Head of caudate nucleus (tissue), 42 donors: Measurements from ENCODE around the gene TSPAN15.

Experiments
- DNase-seq, 42 donors: peaks; one replicate each; pipeline versions ENCODE4 v3.0.0 to v3.0.0-alpha.2; 2020 to 2021; ENCODE audit warnings: mixed read lengths in 7 of 42
- intact Hi-C: fragments of 100-400 bp; cut with DNase I; formaldehyde crosslinking; loops from one replicate; pipeline ENCODE4 v1.15.0; 2022

Gene TSPAN15

DNA sequence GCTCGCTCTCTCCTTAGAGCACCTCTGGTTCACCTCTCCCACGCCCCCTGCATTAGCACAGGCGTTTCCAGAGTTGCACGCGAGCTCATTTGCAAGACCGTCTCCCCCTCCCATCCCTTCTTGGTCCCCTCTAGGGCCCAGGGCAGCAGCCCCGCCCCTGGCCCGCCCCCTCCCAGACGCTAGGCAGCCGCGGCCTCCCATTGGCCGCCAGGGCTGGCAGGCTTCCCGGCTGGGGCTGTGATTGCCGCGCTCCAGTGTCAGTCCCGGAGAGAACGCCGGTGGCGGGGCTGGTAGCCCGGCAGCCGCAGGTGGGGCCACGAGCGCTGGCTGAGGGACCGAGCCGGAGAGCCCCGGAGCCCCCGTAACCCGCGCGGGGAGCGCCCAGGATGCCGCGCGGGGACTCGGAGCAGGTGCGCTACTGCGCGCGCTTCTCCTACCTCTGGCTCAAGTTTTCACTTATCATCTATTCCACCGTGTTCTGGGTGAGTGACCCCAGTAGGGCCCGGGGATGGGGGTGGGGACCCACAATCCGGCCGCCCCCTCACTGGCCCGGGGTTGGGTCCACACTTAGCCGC, at the start of gene TSPAN15:
TSPAN15 (plus strand) TSS at position 257 of the 575 bp plus-strand sequence; CDS start at position 387, 130 bp downstream.
- intact Hi-C loops, result loop anchor here (2.0 kb wide), 1 partner anchor 44 kb away; no protein-coding TSS in a partner anchor
- peak; percentile 91 to 98 (median 97) for DNase-seq

GRCh38 chr10:69402386-69402785, 48.9 kb upstream of the TSPAN15 start:
- DNase-seq, result no peak
- intact Hi-C loops, result no loop called here

GRCh38 chr10:69403066-69403465, 48.2 kb upstream of the TSPAN15 start:
- no peak for DNase-seq
- intact Hi-C loops, result no loop called here

DNA sequence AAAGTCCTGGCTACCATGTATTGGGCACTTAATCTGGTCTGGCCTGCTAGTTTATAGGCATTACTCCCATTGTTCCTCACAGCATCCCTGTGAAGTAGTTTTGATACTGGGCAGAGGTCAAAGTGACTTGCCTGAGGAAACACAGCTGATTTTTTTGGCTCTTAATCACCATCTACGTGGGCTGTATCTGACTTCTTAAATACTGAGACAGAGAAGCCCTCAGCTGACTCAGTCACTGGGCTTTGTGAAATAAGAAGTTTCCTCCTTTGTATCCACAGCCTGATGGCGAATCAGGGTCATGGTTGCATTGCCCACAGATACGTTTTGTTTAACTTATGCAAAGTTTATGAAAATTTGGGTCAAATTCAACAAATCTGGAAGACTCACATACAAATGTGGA, 47.7 kb upstream of the TSPAN15 start:
- DNase-seq, result no peak
- intact Hi-C loops, result no loop called here

- DNase-seq, result no peak
- intact Hi-C loops, result no loop called here
These were observed 46.5 kb upstream of the TSPAN15 start for GRCh38 chr10:69404786-69405185.

DNA sequence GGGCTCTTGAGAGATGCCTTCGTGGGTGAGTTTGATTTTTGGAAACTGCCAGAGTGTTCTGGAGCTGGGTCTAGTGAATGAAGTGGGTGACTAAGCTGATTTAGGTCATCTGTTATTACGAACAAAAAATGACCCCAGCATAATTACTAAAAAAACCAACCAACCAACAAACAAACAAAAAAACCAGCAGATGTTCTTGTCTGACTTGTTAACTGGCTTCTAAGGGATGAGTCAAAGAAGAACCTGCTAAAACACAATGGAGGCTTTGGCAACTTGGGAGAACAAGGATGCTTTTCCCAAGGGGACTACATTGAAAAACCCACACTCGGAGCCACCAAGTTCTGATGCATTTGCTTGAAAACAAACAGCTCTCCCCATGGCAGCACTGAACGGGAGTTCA, 46.0 kb upstream of the TSPAN15 start:
- DNase-seq, result no peak
- intact Hi-C loops, result no loop called here

GRCh38 chr10:69406302-69406811, 44.9 kb upstream of the TSPAN15 start:
- peak in 8 of 42 donors; percentile 22 to 59 (median 36) for DNase-seq
- intact Hi-C loops, result no loop called here

DNA sequence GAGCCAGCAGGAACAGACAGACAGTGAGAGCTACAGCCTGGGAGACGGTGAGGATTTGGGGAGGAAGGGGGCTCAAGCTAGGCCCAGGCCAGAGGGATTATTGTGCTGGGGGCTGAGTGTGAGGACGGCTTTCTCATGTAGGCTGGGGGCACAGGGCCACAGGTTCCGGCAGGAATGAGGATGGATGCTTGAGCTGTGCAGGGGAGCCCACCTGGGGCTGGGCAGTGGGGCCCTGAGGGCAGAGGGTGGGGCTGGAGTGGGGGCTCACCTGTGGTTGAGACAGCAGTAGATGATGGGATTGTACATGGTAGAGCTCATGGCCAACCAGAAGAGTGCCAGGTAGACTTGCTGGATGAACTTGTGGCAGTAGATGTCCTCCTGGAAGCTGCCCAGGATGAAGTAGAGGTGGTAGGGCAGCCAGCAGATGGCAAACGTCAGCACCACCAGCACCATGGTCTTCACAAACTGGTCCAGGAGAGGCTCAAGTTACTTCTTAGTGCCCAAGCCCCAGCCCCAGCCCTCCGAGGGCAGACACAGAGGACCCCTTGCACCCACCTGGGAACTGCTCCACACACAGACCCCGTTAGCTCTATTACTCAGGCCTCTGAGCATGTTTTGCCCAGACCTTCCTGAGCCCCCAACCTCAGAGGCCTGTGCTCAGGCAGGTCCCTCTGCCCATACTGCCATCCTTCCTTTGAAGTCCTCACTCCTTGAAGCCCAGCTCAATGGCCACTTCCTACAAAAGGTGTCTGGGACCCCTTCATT, 44.3 kb upstream of the TSPAN15 start:
- intact Hi-C loops, result no loop called here
- DNase-seq, result no peak

GRCh38 chr10:69407621-69408301, 43.5 kb upstream of the TSPAN15 start:
- intact Hi-C loops, result no loop called here
- peak in 5 of 42 donors; percentile 26 to 58 (median 36) for DNase-seq

DNA sequence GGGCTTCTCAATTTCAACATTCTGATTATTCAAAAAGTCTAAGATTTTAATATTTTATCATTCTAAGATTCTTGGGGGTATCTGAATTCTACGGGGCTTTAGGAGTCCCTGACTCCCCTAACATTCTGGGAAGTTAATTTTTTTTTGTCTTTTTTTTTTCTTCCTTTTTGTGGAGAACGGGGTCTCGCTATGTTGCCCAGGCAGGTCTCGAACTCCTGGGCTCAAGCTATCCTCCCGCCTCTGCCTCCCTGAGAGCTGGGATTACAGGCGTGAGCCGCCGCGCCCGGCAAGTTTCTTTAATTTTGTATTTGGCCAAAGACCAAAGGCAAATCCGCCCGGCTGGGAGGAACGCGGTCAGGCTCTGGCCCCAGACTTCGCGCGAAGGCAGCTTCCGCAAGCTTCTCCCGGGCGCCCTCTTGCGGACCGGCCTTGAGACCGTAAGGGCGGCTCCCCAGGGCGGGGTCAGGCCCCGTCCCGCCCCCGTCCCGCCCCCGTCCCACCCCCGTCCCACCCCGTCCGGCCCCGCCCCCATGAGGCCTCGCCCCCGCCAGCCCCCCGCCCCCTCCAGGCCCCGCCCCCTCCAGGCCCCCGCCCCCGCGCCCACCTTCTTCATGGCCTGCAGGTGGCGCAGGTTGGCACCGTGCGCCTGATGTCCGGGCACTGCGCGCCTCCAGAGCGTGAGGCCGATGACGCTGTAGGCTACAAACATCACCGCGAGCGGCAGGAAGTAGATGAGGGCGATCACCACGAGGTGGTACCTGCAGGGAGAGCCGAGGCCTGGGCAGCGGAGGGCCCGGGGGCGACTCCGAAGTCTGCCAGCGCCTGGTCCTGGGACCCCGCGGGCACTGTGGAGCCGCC, 42.7 kb upstream of the TSPAN15 start:
- DNase-seq, result peak; percentile 79 to 96 (median 91)
- intact Hi-C loops, result no loop called here

DNA sequence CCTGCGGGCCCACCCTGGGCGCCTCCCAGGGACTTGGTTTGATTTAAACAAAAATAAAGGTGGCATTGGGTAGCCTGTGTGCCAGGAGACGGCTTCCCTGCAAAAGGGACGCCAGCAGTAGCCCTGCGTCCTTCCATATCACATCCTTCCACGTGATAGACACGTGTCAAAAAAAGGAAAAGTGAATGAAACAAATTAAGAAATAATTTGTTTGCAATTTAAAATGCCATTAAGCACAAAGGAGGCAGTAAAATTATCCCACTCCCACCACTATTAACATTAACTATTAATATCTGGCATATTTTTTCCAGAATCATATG, 42.1 kb upstream of the TSPAN15 start:
- DNase-seq, result no peak
- intact Hi-C loops, result no loop called here

DNA sequence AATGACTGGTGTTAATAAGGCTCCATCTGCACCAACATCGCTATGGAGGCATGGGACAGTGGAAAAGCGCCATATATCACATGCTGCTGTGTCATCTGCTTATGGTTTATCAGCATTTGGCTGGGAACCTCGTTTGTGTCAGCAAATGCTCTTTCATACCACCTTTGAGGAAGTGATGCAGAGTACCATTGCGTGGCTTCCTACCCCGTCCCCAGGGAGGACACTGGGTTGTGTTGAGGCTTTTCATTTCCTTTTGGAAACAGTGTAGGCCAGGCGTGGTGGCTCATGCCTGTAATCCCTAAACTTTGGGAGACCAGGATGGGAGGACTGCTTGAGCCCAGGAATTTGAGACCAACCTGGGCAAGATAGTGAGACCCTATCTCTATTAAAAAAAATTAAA, 41.3 kb upstream of the TSPAN15 start:
- peak in 2 of 42 donors; percentile 14 to 30 for DNase-seq
- intact Hi-C loops, result loop anchor here (10.0 kb wide), 1 partner anchor 235 kb away; no protein-coding TSS in a partner anchor

DNA sequence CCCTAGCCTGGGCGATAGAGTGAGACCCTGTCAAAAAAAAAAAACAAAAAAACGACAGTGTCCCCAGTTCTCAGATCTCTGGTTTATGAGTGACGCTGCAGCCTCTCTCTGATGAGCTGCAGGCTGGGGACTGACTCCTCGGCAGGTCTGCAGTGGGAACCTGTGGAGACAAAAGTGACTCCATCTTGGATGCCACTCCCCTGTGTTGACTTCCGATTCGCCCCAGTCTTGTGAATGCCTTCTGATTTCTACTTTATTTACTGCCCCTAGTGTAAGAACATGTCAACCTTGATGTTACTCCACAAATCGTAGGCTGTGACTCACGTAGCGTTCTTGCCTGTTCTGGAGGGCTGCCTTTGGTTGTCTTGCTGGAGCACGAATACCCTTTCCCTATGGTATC, 40.8 kb upstream of the TSPAN15 start:
- DNase-seq, result no peak
- intact Hi-C loops, result loop anchor here (10.0 kb wide), 1 partner anchor 234 kb away; no protein-coding TSS in a partner anchor

- no peak for DNase-seq
- intact Hi-C loops, result loop anchor here (10.0 kb wide), 1 partner anchor 233 kb away; no protein-coding TSS in a partner anchor
These were observed 39.8 kb upstream of the TSPAN15 start for GRCh38 chr10:69411476-69411875.

DNA sequence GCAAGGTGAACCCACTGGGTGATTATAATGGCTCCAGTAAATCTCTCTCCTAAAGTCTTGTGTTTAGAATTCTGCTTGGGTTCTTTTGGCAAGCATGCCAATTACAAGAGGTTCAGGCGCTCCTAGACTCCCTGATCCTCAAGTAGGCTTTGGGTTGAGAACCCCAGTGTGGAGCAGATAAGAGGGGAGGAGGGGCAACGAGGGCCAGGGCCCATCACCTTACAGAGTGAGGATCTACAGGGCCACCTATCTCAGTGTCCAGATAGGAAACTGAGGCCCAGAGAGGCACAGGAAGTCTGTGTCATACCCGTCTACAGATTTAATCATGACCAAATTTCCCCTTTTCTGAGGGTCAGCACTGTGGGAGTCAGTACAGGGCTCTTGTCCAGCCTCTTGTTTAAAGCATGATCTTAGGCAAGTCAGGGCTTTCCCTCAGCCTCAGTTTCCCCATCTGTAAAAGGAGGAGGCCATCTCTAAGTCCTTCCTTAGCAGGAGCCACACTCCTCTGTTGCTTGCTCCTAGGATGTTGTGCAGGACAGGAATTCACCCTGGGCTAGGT, 39.0 kb upstream of the TSPAN15 start:
- DNase-seq, result no peak
- intact Hi-C loops, result loop anchor here (10.0 kb wide), 1 partner anchor 232 kb away; no protein-coding TSS in a partner anchor

- intact Hi-C loops, result loop anchor here (10.0 kb wide), 1 partner anchor 231 kb away; no protein-coding TSS in a partner anchor
- DNase-seq, result peak; percentile 28 to 83 (median 59)
These were observed 37.9 kb upstream of the TSPAN15 start for GRCh38 chr10:69413221-69413865.

DNA sequence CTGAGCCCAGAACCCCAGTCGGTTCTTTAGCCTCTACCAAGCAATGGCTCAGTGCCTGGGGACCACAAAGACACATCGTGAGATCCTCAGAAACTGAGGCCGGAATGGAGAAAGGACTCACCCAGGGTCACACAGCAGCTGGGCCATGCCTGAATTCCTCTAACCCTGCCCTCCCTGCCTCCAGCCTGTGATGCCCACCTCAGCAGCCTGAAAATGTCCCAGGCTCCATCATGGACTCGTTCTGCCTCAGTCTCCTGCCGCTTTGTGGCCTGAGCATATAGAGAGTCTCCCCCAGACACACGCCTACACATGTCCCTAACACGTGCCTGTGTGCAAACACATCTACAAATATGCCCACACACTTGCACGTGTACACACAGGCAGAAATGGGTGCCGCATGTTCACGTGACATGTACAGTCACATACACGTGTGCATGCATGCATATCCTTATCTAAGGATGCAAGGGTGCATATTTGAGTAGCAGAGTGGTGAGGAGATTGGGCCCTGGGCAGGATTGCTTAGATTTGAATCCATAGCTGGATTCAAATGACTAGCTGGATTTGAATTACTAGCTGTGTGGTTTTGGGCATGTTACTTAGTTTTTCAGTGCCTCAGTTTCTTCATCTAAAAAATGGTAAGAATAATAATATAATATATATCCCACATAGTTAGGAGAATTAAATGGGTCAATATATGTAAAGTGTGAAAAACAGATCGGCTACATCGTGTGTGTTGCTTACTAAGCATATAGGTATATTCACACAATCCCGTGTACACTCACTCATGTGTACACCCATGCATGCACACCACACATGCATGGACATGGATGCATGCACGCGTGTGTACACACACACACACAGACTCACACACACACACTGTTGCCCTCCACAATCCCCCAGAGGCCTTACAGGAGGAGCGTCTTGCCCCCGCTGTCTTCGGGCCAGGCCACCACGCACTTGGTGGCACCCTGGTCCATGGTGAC, 36.9 kb upstream of the TSPAN15 start:
- DNase-seq, result no peak
- intact Hi-C loops, result loop anchor here (10.0 kb wide), 1 partner anchor 230 kb away; no protein-coding TSS in a partner anchor
